Transverse colon (tissue), 4 donors: ENCODE data around the gene HDAC3. TPM values are rescaled to one million over a fixed set of nuclear protein-coding genes. Genes with fewer than 3 reads are reported as not detected.

Experiments
- DNase-seq: peaks from one replicate; pipeline ENCODE4 v3.0.0-alpha.2; 2019
- H3K27ac ChIP-seq, 4 donors: fragments of 200-600 bp; sonication (generic); 2 replicates each; pipeline ENCODE4 v1.5.1; 2016 to 2018; ENCODE audit warnings: inconsistent platforms in 4 of 4
- H3K27me3 ChIP-seq: fragments of 200-600 bp; sonication (generic); 2 replicates; pipeline ENCODE4 v1.5.1; 2017; ENCODE audit warnings: inconsistent platforms
- H3K36me3 ChIP-seq, 4 donors: fragments of 200-600 bp; sonication (generic); 2 replicates each; pipeline ENCODE4 v1.5.1; 2017 to 2019; ENCODE audit warnings: inconsistent platforms in 4 of 4
- H3K4me1 ChIP-seq, 4 donors: fragments of 200-600 bp; sonication (generic); 2 replicates each; pipeline ENCODE4 v1.5.1; 2017 to 2020; ENCODE audit warnings: inconsistent platforms in 4 of 4
- H3K4me3 ChIP-seq, 4 donors: fragments of 200-600 bp; sonication (generic); 1 replicate in 1 of 4; 2 replicates in 3 of 4; pipeline versions ENCODE4 v1.5.1 to v1.6.1; 2017 to 2019; ENCODE audit warnings: inconsistent platforms in 4 of 4
- H3K9me3 ChIP-seq, 2 donors: fragments of 200-600 bp; sonication (generic); 2 replicates each; pipeline ENCODE4 v1.5.1; 2017 to 2019; ENCODE audit warnings: inconsistent platforms in 2 of 2
- EP300 ChIP-seq: sonication (generic); formaldehyde crosslinking; IDR thresholded peaks from one replicate; pipeline ENCODE4 v1.6.1; 2017; ENCODE audit warnings: antibody characterized with exemption, low read depth
- POLR2A ChIP-seq: fragments of 450-650 bp; IDR thresholded peaks from one replicate; pipeline ENCODE4 v1.6.1; 2016; ENCODE audit warnings: antibody characterized with exemption, mild to moderate bottlenecking, moderate library complexity
- POLR2AphosphoS5 ChIP-seq, 3 donors: sonication (generic); formaldehyde crosslinking; IDR thresholded peaks; one replicate each; pipeline ENCODE4 v1.6.1; 2016; ENCODE audit warnings: antibody characterized with exemption in 3 of 3
- whole genome bisulfite sequencing, 2 donors: methylation state at CpG; one replicate each; pipeline ENCODE4 v1.1.5; 2018; ENCODE audit warnings: low coverage in 1 of 2; 5-methylcytosine and 5-hydroxymethylcytosine counted together
- in situ Hi-C, 4 donors: fragments of 200-750 bp; cut with MboI; loops; one replicate each; pipeline versions ENCODE4 v1.15.0 to v1.15.1; 2017; ENCODE audit warnings: low sequenced_read_pairs in 3 of 4, low pct_ligation_motif_present in 1 of 4, low pct_unique_long_range_greater_than_20kb in 1 of 4
- intact Hi-C: fragments of 100-400 bp; cut with DNase I; formaldehyde crosslinking; loops from one replicate; pipeline ENCODE4 v1.15.1; 2023; ENCODE audit warnings: low total_unique reads
- total RNA-seq, 4 donors: library from RNA; depleted of rRNA; stranded (reverse); fragments of >200 nt; gene quantifications; one replicate each; pipeline ENCODE4 v1.1.0, GENCODE V29; 2016
- TF ChIP-seq, protein P1 (sequence below), 5 experiments: fragments of 200-600 bp in 3 of 5; fragments of 450-650 bp in 2 of 5; sonication (generic) in 3 of 5; IDR thresholded peaks; 1 replicate in 2 of 5; 2 replicates in 3 of 5; pipeline ENCODE4 v1.5.1; 2016 to 2017; ENCODE audit warnings: antibody characterized with exemption in 5 of 5, inconsistent platforms in 3 of 5, mild to moderate bottlenecking in 2 of 5, moderate library complexity in 1 of 5

The HDAC3 gene
- total RNA-seq, 4 donors from 2014 or later = 12.7 to 45.1 (median 40.2) TPM

DNA sequence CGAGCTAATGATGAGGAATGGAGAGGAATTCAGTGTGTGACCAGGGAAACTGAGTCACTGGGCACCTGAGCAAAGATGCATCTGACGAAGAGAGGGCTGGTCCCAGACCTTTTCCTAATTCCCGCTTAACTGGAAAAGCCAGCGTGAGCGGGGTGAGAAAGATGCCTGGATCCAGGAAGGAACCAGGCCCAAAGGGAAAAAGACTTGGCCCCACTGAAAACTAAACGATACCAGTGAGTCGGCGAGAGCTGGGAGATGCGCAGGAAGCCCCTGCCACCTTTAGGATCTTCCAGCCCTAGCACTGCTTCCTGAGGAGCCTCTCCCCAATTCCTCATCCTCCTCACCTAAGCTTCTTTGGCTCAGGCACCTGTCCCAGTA, 15.1 kb upstream of the HDAC3 start:
- 40 to 62% methylated on average over 1 to 9 of the region's 9 CpGs for WGBS, 2 donors
- H3K27ac ChIP-seq = peak overlapping the region; percentile 69 to 77 (median 72)

DNA sequence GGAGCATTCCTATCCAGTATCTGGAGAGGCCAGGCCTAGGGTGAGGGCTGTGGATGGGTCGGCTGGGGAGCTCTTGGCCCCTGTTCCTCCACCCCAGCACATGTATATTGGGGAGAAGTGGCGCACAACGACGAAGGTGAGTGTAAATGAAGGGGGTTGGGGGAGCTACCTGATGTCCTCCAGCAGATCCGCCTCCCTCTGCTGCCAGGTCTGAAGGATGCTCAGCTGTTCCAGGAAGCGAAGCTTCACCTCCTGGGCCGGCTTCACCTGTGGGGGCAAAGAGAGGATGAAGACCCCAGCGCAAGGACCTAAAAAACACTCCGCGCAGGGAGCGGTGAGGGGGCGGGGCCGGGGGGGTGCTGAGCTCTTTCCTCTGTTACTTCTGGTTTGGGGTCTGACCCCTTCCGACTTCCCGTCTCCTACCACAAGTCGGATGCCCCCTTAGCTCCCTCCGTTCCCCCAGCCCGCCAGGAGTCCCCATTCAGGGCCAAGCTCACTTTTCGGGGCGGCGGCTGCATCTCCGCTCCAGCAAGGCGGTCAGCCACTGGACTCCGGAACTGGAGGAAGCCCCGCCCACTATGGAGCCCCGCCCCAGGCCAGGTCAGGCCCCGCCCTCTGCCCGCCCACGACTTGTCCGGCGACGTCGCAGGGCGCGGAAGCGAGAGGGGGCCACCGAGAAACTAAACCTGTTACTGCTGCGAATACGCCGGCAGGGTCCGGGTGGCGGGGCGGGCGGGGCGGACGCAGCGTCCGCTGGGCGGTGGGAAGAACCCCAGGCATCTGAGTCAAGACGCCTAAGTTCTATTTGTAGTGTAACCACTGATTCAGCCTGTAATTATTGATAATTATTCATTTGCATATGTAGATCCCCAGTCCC, 14.4 kb upstream of the HDAC3 start, which contains the start of gene FCHSD1:
TSS of gene FCHSD1 (minus strand) at position 568 of the 877 bp plus-strand sequence. CDS start at position 518, 50 bp downstream.
- WGBS, 2 donors = 5 to 40% methylated on average over 1 to 47 of the region's 50 CpGs
- intact Hi-C loops (no loop called here), in situ Hi-C loops (no loop called here)
- H3K27ac ChIP-seq = peak within 1 kb of the TSS; percentile 69 to 77 (median 72)
- no peaks in the 10 kb centered on the region for H3K36me3 ChIP-seq
- TF ChIP-seq, protein P1, sequence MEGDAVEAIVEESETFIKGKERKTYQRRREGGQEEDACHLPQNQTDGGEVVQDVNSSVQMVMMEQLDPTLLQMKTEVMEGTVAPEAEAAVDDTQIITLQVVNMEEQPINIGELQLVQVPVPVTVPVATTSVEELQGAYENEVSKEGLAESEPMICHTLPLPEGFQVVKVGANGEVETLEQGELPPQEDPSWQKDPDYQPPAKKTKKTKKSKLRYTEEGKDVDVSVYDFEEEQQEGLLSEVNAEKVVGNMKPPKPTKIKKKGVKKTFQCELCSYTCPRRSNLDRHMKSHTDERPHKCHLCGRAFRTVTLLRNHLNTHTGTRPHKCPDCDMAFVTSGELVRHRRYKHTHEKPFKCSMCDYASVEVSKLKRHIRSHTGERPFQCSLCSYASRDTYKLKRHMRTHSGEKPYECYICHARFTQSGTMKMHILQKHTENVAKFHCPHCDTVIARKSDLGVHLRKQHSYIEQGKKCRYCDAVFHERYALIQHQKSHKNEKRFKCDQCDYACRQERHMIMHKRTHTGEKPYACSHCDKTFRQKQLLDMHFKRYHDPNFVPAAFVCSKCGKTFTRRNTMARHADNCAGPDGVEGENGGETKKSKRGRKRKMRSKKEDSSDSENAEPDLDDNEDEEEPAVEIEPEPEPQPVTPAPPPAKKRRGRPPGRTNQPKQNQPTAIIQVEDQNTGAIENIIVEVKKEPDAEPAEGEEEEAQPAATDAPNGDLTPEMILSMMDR (IDR thresholded peaks at IDR 0.05) = peak in 1 of 5 experiments; percentile 14
- TF ChIP-seq POLR2A (peak; percentile 36), POLR2AphosphoS5 (IDR thresholded peaks at IDR 0.05) (peak in 2 of 3 donors; percentile 44 to 47), EP300 (no peak)
- peak within 1 kb of the TSS; percentile 50 to 74 (median 64) for H3K4me3 ChIP-seq
- no peaks in the 10 kb centered on the region for H3K27me3 ChIP-seq
- peaks cover 9 to 15% (median 11%) of the 10 kb centered on the region in 4 donors for H3K4me1 ChIP-seq
- no peaks in the 10 kb centered on the region for H3K9me3 ChIP-seq
- DNase-seq = peak; percentile 94

More for the DNA sequence above, 15.1 kb upstream of the HDAC3 start:
- H3K9me3 ChIP-seq = no peaks in the 10 kb centered on the region
- TF ChIP-seq EP300 (no peak), POLR2A (no peak), POLR2AphosphoS5 (IDR thresholded peaks at IDR 0.05) (no peak)
- TF ChIP-seq, protein P1 (IDR thresholded peaks at IDR 0.05) = no peak
- in situ Hi-C loops = no loop called here
- no peak for DNase-seq
- no peaks in the 10 kb centered on the region for H3K27me3 ChIP-seq
- intact Hi-C loops = no loop called here
- H3K4me3 ChIP-seq = peak overlapping the region; percentile 50 to 74 (median 64)
- no peaks in the 10 kb centered on the region for H3K36me3 ChIP-seq
- H3K4me1 ChIP-seq = peaks cover 9 to 15% (median 11%) of the 10 kb centered on the region in 4 donors

DNA sequence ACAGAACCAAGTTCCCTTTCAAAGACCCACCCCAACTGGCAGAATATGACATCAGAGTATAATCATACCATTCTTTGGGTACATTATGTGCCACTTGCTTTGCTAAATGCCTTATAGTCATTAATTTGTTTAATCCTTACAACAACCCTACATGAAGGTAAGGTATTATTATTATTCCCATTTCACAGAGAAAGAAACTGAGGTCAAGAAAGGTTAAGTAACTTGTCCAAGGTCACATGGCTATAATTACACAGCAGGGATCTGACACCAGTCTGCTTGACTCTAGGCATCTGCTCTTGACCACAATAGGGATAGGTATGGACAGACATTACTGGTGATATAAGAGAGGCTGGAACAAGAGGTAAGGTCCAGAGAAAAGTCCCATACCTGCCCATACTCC, 13.3 kb upstream of the HDAC3 start:
- no peaks in the 10 kb centered on the region for H3K27me3 ChIP-seq
- H3K9me3 ChIP-seq = no peaks in the 10 kb centered on the region
- no peaks in the 10 kb centered on the region for H3K36me3 ChIP-seq
- in situ Hi-C loops = no loop called here
- DNase-seq = no peak
- H3K4me3 ChIP-seq = no peak overlapping the region
- no peak overlapping the region for H3K27ac ChIP-seq
- peaks cover 9 to 15% (median 11%) of the 10 kb centered on the region in 4 donors for H3K4me1 ChIP-seq
- TF ChIP-seq POLR2A = no peak
- TF ChIP-seq, protein P1 (IDR thresholded peaks at IDR 0.05) = no peak
- TF ChIP-seq EP300 = no peak
- TF ChIP-seq POLR2AphosphoS5 (IDR thresholded peaks at IDR 0.05) = no peak
- intact Hi-C loops = no loop called here

DNA sequence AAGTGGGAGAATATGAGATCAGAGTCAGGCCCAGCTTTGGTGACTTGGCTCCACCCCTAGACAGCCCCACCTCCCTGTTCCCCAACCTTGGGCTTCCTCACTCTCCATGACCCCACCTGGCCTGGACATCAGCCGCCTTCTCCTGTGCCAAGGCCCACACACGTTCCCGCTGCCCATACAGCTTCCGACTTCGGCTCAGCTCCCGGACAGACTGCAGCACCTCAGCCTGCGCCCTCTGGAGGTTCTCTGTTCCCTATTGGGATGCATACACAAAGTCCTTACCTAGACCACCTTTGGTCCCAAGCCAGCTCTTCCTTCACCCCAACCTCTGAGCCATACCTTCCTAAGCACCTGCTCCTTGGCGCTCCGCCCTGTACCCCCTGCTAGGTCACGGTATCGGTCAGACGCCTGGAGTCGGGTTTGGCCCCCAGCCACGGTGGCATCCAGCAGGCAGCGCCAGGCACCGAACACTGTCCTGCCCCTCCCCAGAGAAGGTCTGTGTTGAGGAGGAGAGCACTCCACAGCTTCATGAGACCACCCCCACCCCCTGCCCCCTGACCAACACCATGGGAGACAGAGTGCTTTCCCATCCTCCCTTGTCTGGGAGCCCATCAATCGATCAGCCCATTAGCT, 12.5 kb upstream of the HDAC3 start:
- TF ChIP-seq EP300 (no peak), POLR2A (no peak), POLR2AphosphoS5 (IDR thresholded peaks at IDR 0.05) (no peak)
- TF ChIP-seq, protein P1 (IDR thresholded peaks at IDR 0.05) = no peak
- 93 to 100% methylated on average over 13 to 17 of the region's 17 CpGs for WGBS, 2 donors
- intact Hi-C loops = no loop called here

More for the DNA sequence above, 12.5 kb upstream of the HDAC3 start:
- in situ Hi-C loops = no loop called here
- Histone ChIP-seq H3K4me3 (no peak overlapping the region), H3K36me3 (peaks cover 0 to 4% (median 0%) of the 10 kb centered on the region in 4 donors), H3K9me3 (no peaks in the 10 kb centered on the region), H3K27ac (no peak overlapping the region), H3K27me3 (no peaks in the 10 kb centered on the region), H3K4me1 (peaks cover 9 to 15% (median 11%) of the 10 kb centered on the region in 4 donors)
- DNase-seq = no peak
